ENCODE data around the gene TMF1.

DNA sequence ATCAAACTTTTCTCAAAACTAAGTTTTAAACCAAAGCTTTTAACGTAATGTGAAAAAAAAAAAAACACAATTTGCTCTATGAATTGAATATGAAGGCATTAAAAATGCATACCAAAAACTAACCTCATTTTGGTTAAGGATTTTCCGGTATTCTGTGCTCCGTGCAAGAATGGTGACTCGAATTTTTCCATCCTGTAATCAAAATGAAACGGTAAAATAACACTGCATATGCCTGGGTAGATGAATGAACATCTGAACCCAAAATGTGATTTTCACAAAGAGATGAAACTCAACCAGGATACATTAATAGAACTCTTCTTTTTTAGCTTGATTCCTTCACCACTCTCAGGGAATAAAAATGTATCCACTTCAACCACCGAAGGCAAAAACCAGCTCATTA lies 64.8 kb downstream of the TMF1 start:
- TF ChIP-seq, protein P1, sequence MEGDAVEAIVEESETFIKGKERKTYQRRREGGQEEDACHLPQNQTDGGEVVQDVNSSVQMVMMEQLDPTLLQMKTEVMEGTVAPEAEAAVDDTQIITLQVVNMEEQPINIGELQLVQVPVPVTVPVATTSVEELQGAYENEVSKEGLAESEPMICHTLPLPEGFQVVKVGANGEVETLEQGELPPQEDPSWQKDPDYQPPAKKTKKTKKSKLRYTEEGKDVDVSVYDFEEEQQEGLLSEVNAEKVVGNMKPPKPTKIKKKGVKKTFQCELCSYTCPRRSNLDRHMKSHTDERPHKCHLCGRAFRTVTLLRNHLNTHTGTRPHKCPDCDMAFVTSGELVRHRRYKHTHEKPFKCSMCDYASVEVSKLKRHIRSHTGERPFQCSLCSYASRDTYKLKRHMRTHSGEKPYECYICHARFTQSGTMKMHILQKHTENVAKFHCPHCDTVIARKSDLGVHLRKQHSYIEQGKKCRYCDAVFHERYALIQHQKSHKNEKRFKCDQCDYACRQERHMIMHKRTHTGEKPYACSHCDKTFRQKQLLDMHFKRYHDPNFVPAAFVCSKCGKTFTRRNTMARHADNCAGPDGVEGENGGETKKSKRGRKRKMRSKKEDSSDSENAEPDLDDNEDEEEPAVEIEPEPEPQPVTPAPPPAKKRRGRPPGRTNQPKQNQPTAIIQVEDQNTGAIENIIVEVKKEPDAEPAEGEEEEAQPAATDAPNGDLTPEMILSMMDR (conservative IDR thresholded peaks at IDR 0.05 in 1 of 2, IDR thresholded peaks at IDR 0.05 in 1 of 2; ENCODE audit: low read depth in 1 of 2, low read length in 2 of 2), result no peak
- TF ChIP-seq EZH2 (IDR thresholded peaks at IDR 0.05; ENCODE audit: low read length, missing control alignments), result no peak
